Testis (tissue), 3 donors: ENCODE data around the gene FSD2. TPM values are rescaled to one million over a fixed set of nuclear protein-coding genes. Genes with fewer than 3 reads are reported as not detected.

ENCODE experiments used
- DNase-seq: peaks from one replicate; pipeline ENCODE4 v3.0.0-alpha.2; 2019
- H3K27ac ChIP-seq, 2 donors: fragments of 200-600 bp; sonication (generic); one replicate each; pipeline ENCODE4 v1.5.1; 2019
- H3K27me3 ChIP-seq: fragments of 200-600 bp; sonication (generic); one replicate; pipeline ENCODE4 v1.5.1; 2019
- H3K36me3 ChIP-seq: fragments of 200-600 bp; sonication (generic); one replicate; pipeline ENCODE4 v1.5.1; 2017; ENCODE audit warnings: low read depth; ENCODE audit errors: missing control alignments
- H3K4me1 ChIP-seq: fragments of 200-600 bp; sonication (generic); one replicate; pipeline ENCODE4 v1.5.1; 2019
- H3K4me3 ChIP-seq, 2 donors: fragments of 200-600 bp; sonication (generic); one replicate each; pipeline ENCODE4 v1.5.1; 2017 to 2019
- H3K9me3 ChIP-seq: fragments of 200-600 bp; sonication (generic); one replicate; pipeline ENCODE4 v1.5.1; 2017
- POLR2A ChIP-seq: fragments of 450-650 bp; IDR thresholded peaks from one replicate; pipeline ENCODE4 v1.6.1; 2017; ENCODE audit warnings: antibody characterized with exemption, mild to moderate bottlenecking, moderate library complexity
- WGBS, 2 donors: methylation state at CpG; one replicate each; pipeline ENCODE4 v1.1.5; 2018; 5-methylcytosine and 5-hydroxymethylcytosine counted together
- intact Hi-C: fragments of 100-400 bp; cut with DNase I; formaldehyde crosslinking; loops from one replicate; pipeline ENCODE4 v1.15.1; 2023; ENCODE audit warnings: low total_unique reads
- polyA plus RNA-seq: library from polyadenylated mRNA; stranded (reverse); fragments of 350-450 nt; fragmentation: Illumina TruSeq; extraction: RNeasy Lipid Tissue Mini Kit (QIAGEN cat#74804); gene quantifications from one replicate; pipeline ENCODE4 v1.2.3, GENCODE V29; 2014; ENCODE audit warnings: low read depth, low replicate concordance; ENCODE audit not compliant: insufficient read depth
- total RNA-seq, 2 donors: library from RNA; depleted of rRNA; stranded (reverse); fragments of >200 nt; gene quantifications; one replicate each; pipeline ENCODE4 v1.2.3, GENCODE V29; 2016
- TF ChIP-seq, protein P1 (sequence below), 3 experiments: fragments of 450-650 bp in 2 of 3; fragments of 200-600 bp in 1 of 3; sonication (generic) in 1 of 3; IDR thresholded peaks; one replicate each; pipeline ENCODE4 v1.5.1; 2016 to 2019; ENCODE audit warnings: antibody characterized with exemption in 3 of 3, mild to moderate bottlenecking in 2 of 3, moderate library complexity in 1 of 3

FSD2 gene
- total and polyA plus RNA-seq, 3 donors from 2014 or later, result 0.19 to 0.95 TPM; not detected in 1

DNA sequence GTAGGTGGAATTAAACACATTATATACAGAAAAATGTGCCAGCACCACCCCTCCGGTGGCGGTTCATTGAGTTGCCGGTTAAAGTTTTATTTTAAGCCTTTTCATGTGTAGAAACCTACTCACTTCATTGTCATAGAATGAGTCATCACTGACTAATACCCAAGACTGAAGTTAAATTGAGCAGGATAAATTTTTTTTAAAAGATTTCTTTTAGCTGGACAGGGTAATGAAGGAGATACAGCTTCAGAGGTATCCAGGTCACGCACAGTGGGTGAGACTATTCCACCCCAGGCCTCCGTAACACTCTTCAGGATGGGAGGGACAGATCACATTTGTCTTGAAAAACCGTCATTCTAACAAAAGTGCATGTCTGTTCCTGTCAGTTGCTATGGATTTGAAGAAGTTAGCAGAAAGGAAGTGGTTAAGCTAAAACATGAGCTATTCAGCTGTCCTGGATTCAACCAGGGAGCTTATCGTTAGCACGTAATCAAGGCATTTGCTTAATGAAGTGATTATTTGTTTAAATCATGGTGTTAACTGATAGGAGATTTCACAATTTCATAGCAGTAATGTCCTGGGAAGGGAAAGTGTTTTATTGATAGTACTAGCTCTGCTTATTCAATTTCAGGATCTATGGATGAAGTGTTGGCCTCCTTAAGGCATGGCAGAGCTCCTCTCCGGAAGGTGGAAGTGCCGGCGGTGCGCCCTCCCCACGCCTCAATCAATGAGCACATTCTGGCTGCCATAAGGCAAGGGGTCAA lies 26.9 kb upstream of the FSD2 start:
- WGBS, 2 donors, result 77 to 86% methylated on average over 9 to 13 of the region's 13 CpGs
- DNase-seq, result no peak
- no peaks in the 10 kb centered on the region for H3K9me3 ChIP-seq
- H3K27me3 ChIP-seq, result no peaks in the 10 kb centered on the region
- H3K27ac ChIP-seq, result no peak overlapping the region
- no peaks in the 10 kb centered on the region for H3K4me1 ChIP-seq
- TF ChIP-seq POLR2A, result no peak
- TF ChIP-seq, protein P1, sequence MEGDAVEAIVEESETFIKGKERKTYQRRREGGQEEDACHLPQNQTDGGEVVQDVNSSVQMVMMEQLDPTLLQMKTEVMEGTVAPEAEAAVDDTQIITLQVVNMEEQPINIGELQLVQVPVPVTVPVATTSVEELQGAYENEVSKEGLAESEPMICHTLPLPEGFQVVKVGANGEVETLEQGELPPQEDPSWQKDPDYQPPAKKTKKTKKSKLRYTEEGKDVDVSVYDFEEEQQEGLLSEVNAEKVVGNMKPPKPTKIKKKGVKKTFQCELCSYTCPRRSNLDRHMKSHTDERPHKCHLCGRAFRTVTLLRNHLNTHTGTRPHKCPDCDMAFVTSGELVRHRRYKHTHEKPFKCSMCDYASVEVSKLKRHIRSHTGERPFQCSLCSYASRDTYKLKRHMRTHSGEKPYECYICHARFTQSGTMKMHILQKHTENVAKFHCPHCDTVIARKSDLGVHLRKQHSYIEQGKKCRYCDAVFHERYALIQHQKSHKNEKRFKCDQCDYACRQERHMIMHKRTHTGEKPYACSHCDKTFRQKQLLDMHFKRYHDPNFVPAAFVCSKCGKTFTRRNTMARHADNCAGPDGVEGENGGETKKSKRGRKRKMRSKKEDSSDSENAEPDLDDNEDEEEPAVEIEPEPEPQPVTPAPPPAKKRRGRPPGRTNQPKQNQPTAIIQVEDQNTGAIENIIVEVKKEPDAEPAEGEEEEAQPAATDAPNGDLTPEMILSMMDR (IDR thresholded peaks at IDR 0.05), result no peak
- H3K36me3 ChIP-seq, result no peaks in the 10 kb centered on the region
- no peak overlapping the region for H3K4me3 ChIP-seq
- intact Hi-C loops, result no loop called here

DNA sequence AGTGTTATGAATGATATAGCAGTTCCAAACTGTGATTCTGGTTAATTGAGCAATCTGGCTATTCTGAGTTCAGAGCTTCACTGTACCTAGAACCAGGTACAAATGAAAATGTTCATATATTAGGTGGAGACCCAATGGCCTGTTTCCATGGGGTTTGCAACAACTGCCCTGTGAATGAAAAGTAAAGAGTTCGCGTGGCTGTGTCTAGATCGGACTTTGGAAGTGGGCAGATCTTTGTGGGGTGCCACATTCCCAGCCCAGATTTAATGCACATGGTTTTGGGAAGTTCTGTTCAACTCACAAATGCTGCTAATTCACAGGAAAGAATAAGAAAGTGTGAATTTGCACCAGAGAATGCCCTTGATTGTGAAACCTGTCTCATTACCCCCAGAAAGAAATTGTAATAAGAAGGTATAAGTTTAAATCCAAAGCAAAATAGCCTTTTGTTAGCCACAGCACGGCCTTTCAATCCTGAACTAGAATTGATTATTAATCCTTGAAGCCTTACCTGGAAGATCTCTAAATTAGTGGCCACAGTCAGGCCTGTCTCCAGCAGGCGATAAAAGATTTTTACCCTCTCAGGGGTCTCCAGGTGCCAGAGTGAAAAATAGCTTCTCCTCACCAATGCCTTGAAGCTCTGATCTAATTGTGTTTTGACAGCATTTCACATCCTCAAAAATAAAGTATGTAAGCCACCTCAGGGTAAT lies 26.2 kb upstream of the FSD2 start:
- Histone ChIP-seq H3K4me3 (no peak overlapping the region), H3K36me3 (no peaks in the 10 kb centered on the region), H3K27ac (no peak overlapping the region), H3K27me3 (no peaks in the 10 kb centered on the region), H3K4me1 (no peaks in the 10 kb centered on the region), H3K9me3 (no peaks in the 10 kb centered on the region)
- TF ChIP-seq, protein P1 (IDR thresholded peaks at IDR 0.05), result no peak
- TF ChIP-seq POLR2A, result no peak
- no peak for DNase-seq
- WGBS, 2 donors, result 92 to 97% methylated on average over 5 of the region's 5 CpGs
- intact Hi-C loops, result no loop called here

DNA sequence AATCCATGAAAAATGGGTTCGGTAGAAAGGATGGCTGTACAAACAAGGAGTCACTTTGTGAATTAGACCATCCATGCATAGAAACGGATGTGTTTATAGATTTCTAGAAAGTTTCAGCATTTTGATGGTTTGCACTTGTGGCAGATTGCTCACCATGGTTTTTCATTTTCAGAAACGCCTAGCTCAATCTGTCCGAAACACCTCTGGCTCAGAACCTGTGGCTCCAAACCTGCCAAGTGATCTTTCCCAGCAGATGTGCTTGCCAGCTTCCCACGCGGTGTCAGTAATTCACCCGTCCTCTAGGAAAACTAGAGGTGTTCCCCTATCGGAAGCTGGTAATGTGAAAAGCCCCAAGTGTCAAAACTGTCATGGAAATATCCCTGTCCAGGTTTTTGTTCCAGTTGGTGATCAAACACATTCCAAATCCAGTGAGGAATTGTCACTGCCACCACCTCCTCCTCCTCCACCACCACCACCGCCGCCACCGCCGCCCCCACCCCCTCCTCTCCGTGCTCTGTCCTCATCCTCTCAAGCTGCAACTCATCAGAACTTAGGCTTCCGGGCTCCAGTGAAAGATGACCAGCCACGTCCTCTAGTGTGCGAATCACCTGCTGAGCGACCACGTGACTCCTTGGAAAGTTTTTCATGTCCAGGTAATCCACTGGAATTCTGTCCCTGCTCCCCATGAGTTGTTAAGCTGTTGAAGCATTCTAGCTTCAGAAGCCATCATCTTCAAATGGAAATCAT lies 24.7 kb upstream of the FSD2 start:
- H3K4me3 ChIP-seq, result no peak overlapping the region
- H3K4me1 ChIP-seq, result no peaks in the 10 kb centered on the region
- H3K27me3 ChIP-seq, result no peaks in the 10 kb centered on the region
- TF ChIP-seq, protein P1 (IDR thresholded peaks at IDR 0.05), result no peak
- TF ChIP-seq POLR2A, result no peak
- no peaks in the 10 kb centered on the region for H3K36me3 ChIP-seq
- intact Hi-C loops, result no loop called here
- DNase-seq, result no peak
- H3K27ac ChIP-seq, result no peak overlapping the region
- H3K9me3 ChIP-seq, result no peaks in the 10 kb centered on the region
- whole genome bisulfite sequencing, 2 donors, result 91 to 92% methylated on average over 18 of the region's 18 CpGs

DNA sequence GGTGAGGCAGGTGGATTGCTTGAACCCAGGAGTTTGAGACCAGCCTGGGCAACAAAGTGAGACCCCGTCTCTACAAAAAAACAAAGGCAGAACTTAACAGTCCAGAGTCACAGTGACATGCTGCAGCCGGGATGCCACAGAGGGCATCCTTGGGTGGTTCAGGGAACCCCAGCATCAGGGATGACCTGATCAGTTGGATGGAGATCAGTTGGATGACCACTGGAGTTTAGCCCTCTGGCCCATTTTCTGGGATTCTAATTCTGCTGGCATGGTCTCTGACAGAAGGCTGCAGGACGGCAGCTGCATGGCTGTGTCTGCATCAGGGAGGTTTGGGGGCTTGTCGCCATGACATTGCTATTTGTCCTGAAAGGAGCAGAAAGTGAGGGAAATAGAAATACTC lies 23.4 kb upstream of the FSD2 start:
- Histone ChIP-seq H3K4me3 (no peak overlapping the region), H3K4me1 (no peaks in the 10 kb centered on the region), H3K9me3 (no peaks in the 10 kb centered on the region), H3K27ac (no peak overlapping the region), H3K36me3 (no peaks in the 10 kb centered on the region), H3K27me3 (no peaks in the 10 kb centered on the region)
- no peak for DNase-seq
- TF ChIP-seq POLR2A, result no peak
- TF ChIP-seq, protein P1 (IDR thresholded peaks at IDR 0.05), result no peak
- intact Hi-C loops, result no loop called here
- WGBS, 2 donors, result 86 to 92% methylated on average over 4 of the region's 4 CpGs
